ENCODE measurements around the gene SCMH1. TPM values are rescaled to one million over a fixed set of nuclear protein-coding genes. Genes with fewer than 3 reads are reported as not detected.

The SCMH1 gene
- total RNA-seq, 1 experiment from 2014 or later, result 42.7 TPM

DNA sequence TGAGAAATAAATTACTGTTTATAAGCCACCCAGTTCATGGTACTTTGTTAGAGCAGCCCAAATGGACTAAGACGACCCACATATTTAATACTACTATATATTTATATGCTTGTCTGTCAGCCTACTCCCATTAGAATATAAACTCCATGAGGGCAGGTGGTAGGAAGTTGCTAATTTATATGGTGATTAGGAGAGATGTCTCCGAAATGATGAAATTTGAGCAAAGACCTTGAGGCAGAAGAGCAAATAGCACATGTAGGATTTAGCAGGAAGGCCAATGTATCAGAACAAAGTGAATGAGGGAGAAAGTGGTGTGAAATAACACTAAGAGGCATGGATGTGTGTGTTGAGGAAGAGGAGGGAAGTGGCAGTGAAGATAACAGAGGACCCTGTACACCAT is 210.0 kb downstream of the SCMH1 start:
- Histone ChIP-seq H3K27me3 (ENCODE audit: control insufficient read depth, insufficient read depth, low read length) (no peaks in the 10 kb centered on the region), H3K9me3 (ENCODE audit: control insufficient read depth, insufficient read depth, low read depth, low read length) (no peaks in the 10 kb centered on the region), H3K36me3 (ENCODE audit: control insufficient read depth, insufficient read depth, low read length) (no peaks in the 10 kb centered on the region; the same call in 1 of the 2 replicates), H3K4me1 (ENCODE audit: control insufficient read depth, insufficient read depth, low read length) (no peaks in the 10 kb centered on the region; the same call in 1 of the 2 replicates), H3K4me3 (ENCODE audit: low read depth in 2 of 2, low read length in 2 of 2) (no peak overlapping the region), H3K27ac (ENCODE audit: low read length) (no peak overlapping the region)
- intact Hi-C loops (cut with micrococcal nuclease; ENCODE audit: unreplicated experiment), result no loop called here
- DNase-seq (ENCODE audit: low read depth, low spot score) (no peak), ATAC-seq (no peak)
- BruUV-seq (replicated peaks), result no TSS peak
- ChIA-PET CTCF (no interaction called here), POLR2A (interaction anchor here (0.6 to 0.7 kb wide), 2 partner anchors 99 to 182 kb away, joined by 5 to 11 read pairs; no protein-coding TSS in a partner anchor)
- TF ChIP-seq CTCF (IDR thresholded peaks at IDR 0.05), result no peak
- TF ChIP-seq SIN3A (IDR thresholded peaks at IDR 0.05; ENCODE audit: borderline replicate concordance, insufficient read depth, low read depth, low read length), result no peak
- TF ChIP-seq POLR2AphosphoS5 (IDR thresholded peaks at IDR 0.05; ENCODE audit: low read depth, low read length), result no peak
- TF ChIP-seq, protein P1, sequence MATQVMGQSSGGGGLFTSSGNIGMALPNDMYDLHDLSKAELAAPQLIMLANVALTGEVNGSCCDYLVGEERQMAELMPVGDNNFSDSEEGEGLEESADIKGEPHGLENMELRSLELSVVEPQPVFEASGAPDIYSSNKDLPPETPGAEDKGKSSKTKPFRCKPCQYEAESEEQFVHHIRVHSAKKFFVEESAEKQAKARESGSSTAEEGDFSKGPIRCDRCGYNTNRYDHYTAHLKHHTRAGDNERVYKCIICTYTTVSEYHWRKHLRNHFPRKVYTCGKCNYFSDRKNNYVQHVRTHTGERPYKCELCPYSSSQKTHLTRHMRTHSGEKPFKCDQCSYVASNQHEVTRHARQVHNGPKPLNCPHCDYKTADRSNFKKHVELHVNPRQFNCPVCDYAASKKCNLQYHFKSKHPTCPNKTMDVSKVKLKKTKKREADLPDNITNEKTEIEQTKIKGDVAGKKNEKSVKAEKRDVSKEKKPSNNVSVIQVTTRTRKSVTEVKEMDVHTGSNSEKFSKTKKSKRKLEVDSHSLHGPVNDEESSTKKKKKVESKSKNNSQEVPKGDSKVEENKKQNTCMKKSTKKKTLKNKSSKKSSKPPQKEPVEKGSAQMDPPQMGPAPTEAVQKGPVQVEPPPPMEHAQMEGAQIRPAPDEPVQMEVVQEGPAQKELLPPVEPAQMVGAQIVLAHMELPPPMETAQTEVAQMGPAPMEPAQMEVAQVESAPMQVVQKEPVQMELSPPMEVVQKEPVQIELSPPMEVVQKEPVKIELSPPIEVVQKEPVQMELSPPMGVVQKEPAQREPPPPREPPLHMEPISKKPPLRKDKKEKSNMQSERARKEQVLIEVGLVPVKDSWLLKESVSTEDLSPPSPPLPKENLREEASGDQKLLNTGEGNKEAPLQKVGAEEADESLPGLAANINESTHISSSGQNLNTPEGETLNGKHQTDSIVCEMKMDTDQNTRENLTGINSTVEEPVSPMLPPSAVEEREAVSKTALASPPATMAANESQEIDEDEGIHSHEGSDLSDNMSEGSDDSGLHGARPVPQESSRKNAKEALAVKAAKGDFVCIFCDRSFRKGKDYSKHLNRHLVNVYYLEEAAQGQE (IDR thresholded peaks at IDR 0.05; ENCODE audit: insufficient read depth in 1 of 2, low read depth in 2 of 2, low read length in 1 of 2), result no peak
- TF ChIP-seq TCF7L2 (IDR thresholded peaks at IDR 0.05; ENCODE audit: low read depth, low read length), result no peak
- in situ Hi-C loops (cut with HindIII; ENCODE audit: low pct_unique_long_range_greater_than_20kb, low sequenced_read_pairs), result no loop called here

DNA sequence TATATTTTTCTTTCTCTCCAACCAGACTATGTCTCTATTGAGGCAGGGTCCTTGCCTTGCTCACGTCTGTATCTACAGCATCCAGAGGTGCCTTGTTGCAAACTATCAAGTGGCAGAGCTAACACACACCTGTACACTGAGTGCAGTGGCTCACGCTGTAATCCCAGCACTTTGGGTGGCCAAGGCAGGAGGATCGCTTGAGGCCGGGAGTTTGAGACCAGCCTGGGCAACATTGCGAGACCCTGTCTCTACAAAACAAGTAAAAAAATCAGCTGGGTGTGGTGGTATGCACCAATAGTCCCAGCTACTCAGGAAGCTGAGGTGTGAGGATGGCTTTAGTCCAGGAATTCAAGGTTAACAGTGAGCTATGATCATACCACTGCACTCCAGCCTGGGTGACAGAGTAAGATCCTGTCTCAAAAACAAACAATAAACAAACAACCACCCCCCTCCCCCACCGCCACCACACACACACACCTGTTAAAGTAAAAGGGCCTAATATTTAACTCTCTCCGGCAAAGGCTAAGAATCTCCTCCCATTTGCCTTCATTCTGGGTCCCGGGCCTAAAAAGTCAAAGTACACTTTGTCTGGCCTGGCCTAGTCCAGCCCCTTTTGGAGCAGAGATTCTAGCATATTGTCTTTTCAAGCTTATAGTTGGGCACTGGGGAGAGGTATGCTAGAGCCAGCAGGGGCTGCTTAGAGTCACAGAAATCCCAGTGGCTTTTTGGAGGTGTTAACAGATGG is 211.1 kb downstream of the SCMH1 start:
- Histone ChIP-seq H3K27me3 (ENCODE audit: control insufficient read depth, insufficient read depth, low read length) (no peaks in the 10 kb centered on the region), H3K4me1 (ENCODE audit: control insufficient read depth, insufficient read depth, low read length) (no peaks in the 10 kb centered on the region; the same call in 1 of the 2 replicates), H3K27ac (ENCODE audit: low read length) (no peak overlapping the region), H3K4me3 (ENCODE audit: low read depth in 2 of 2, low read length in 2 of 2) (no peak overlapping the region), H3K36me3 (ENCODE audit: control insufficient read depth, insufficient read depth, low read length) (no peaks in the 10 kb centered on the region; the same call in 1 of the 2 replicates), H3K9me3 (ENCODE audit: control insufficient read depth, insufficient read depth, low read depth, low read length) (no peaks in the 10 kb centered on the region)
- in situ Hi-C loops (cut with HindIII; ENCODE audit: low pct_unique_long_range_greater_than_20kb, low sequenced_read_pairs) (no loop called here), intact Hi-C loops (cut with micrococcal nuclease; ENCODE audit: unreplicated experiment) (no loop called here)
- ChIA-PET POLR2A (interaction anchor here (0.5 kb wide), 1 partner anchor 85 kb away, joined by 3 read pairs; no protein-coding TSS in a partner anchor), CTCF (no interaction called here)
- no TSS peak for BruUV-seq (replicated peaks)
- TF ChIP-seq, protein P1 (IDR thresholded peaks at IDR 0.05; ENCODE audit: insufficient read depth in 1 of 2, low read depth in 2 of 2, low read length in 1 of 2), result no peak
- no peak for TF ChIP-seq POLR2AphosphoS5 (IDR thresholded peaks at IDR 0.05; ENCODE audit: low read depth, low read length)
- TF ChIP-seq TCF7L2 (IDR thresholded peaks at IDR 0.05; ENCODE audit: low read depth, low read length), result no peak
- TF ChIP-seq CTCF (IDR thresholded peaks at IDR 0.05), result no peak
- no peak for TF ChIP-seq SIN3A (IDR thresholded peaks at IDR 0.05; ENCODE audit: borderline replicate concordance, insufficient read depth, low read depth, low read length)
- DNase-seq (ENCODE audit: low read depth, low spot score) (no peak), ATAC-seq (no peak)

Measured in Panc1 (cell line).